IMR-90 (cell line): ENCODE results near the gene FAM193B. TPM values are rescaled to one million over a fixed set of nuclear protein-coding genes. Genes with fewer than 3 reads are reported as not detected.

ENCODE experiments used
- ATAC-seq: fragments of 200-7000 bp; cut with Tn5 transposase; 2 replicates; pipeline ENCODE4 v1.9.1; 2020; ENCODE audit warnings: low read depth, mild to moderate bottlenecking, moderate library complexity
- BruUV-seq: library from RNA; stranded (reverse); fragments of 400-500 nt; replicated peaks from 2 replicates; lab custom pipeline; 2021; lab: Mats Ljungman, UMichigan
- CTCF ChIA-PET: fragments of 300-600 bp; formaldehyde crosslinking; extraction: SDS; loops from one replicate; lab custom pipeline; 2021; ENCODE audit warnings: antibody characterized with exemption; lab: Yijun Ruan, JAX
- POLR2A ChIA-PET: fragments of 300-600 bp; sonication (Branson Sonifier 250); formaldehyde crosslinking; loops from one replicate; lab custom pipeline; 2022; ENCODE audit warnings: antibody characterized with exemption; ENCODE audit not compliant: unreplicated experiment; lab: Charles Lee
- DNase-seq: peaks from one replicate; pipeline ENCODE4 v3.0.0; 2013
- H2AFZ ChIP-seq: replicated peaks from 2 replicates; pipeline ENCODE3; 2013; ENCODE audit warnings: low read length, mild to moderate bottlenecking; ENCODE audit not compliant: poor library complexity
- H2AK5ac ChIP-seq: 2 replicates; pipeline ENCODE4 v1.6.1; 2013; ENCODE audit warnings: low read depth, low read length, inconsistent platforms
- H2AK9ac ChIP-seq: replicated peaks from 2 replicates; pipeline ENCODE3; 2013; ENCODE audit warnings: mild to moderate bottlenecking, low read depth, low read length, moderate library complexity; ENCODE audit not compliant: poor library complexity
- H2BK120ac ChIP-seq: 2 replicates; pipeline ENCODE4 v1.6.1; 2013; ENCODE audit warnings: low read depth, low read length, inconsistent platforms
- H2BK15ac ChIP-seq: 3 replicates; pipeline ENCODE4 v1.6.1; 2013; ENCODE audit warnings: low read depth, low read length, inconsistent platforms
- H2BK20ac ChIP-seq: 2 replicates; pipeline ENCODE4 v1.6.1; 2013; ENCODE audit warnings: low read depth, mild to moderate bottlenecking, inconsistent platforms, low read length, moderate library complexity
- H2BK5ac ChIP-seq: 2 replicates; pipeline ENCODE4 v1.6.1; 2013; ENCODE audit warnings: mild to moderate bottlenecking, low read depth, low read length, inconsistent platforms; ENCODE audit not compliant: poor library complexity, severe bottlenecking
- H3K14ac ChIP-seq: replicated peaks from 2 replicates; pipeline ENCODE4 v1.6.1; 2013; ENCODE audit warnings: low read depth, low read length, inconsistent platforms
- H3K18ac ChIP-seq: 2 replicates; pipeline ENCODE4 v1.6.1; 2013; ENCODE audit warnings: low read depth, low read length, control low read depth
- H3K23ac ChIP-seq: 2 replicates; pipeline ENCODE4 v1.6.1; 2013; ENCODE audit warnings: low read depth, low read length, inconsistent platforms
- H3K27ac ChIP-seq: 2 replicates; pipeline ENCODE4 v1.5.1; 2013; ENCODE audit warnings: mild to moderate bottlenecking, control low read depth, low read length; ENCODE audit not compliant: insufficient read depth
- H3K27me3 ChIP-seq: 2 replicates; pipeline ENCODE4 v1.6.1; 2013; ENCODE audit warnings: low read length; ENCODE audit not compliant: control insufficient read depth, insufficient read depth
- H3K36me3 ChIP-seq: 2 replicates; pipeline ENCODE4 v1.6.1; 2013; ENCODE audit warnings: low read length, mixed read lengths; ENCODE audit not compliant: control insufficient read depth, insufficient read depth
- H3K4ac ChIP-seq: 2 replicates; pipeline ENCODE4 v1.6.1; 2013; ENCODE audit warnings: low read depth, low read length, inconsistent platforms
- H3K4me1 ChIP-seq: 2 replicates; pipeline ENCODE4 v1.6.1; 2013; ENCODE audit warnings: low read length, mixed read lengths; ENCODE audit not compliant: control insufficient read depth, insufficient read depth
- H3K4me2 ChIP-seq: 2 replicates; pipeline ENCODE4 v1.6.1; 2013; ENCODE audit warnings: low read depth, mild to moderate bottlenecking, control low read depth, low read length, moderate library complexity
- H3K4me3 ChIP-seq: 2 replicates; pipeline ENCODE4 v1.5.1; 2013; ENCODE audit warnings: low read depth, mild to moderate bottlenecking, control low read depth, low read length, moderate library complexity; ENCODE audit not compliant: insufficient read depth
- H3K56ac ChIP-seq: 2 replicates; pipeline ENCODE4 v1.6.1; 2013; ENCODE audit warnings: low read length, inconsistent platforms; ENCODE audit not compliant: insufficient read depth; ENCODE audit errors: extremely low read depth
- H3K79me1 ChIP-seq, 2 experiments: 2 replicates each; pipeline ENCODE4 v1.6.1; 2013; ENCODE audit warnings: low read length in 2 of 2, inconsistent platforms in 1 of 2, low read depth in 1 of 2
- H3K9ac ChIP-seq: 2 replicates; pipeline ENCODE4 v1.6.1; 2013; ENCODE audit warnings: low read depth, low read length, control low read depth
- H3K9me1 ChIP-seq: 2 replicates; pipeline ENCODE4 v1.6.1; 2013; ENCODE audit warnings: low read length, inconsistent platforms; ENCODE audit not compliant: insufficient read depth
- H3K9me3 ChIP-seq: 2 replicates; pipeline ENCODE4 v1.6.1; 2013; ENCODE audit warnings: low read length; ENCODE audit not compliant: control insufficient read depth, insufficient read depth
- H4K20me1 ChIP-seq: 2 replicates; pipeline ENCODE4 v1.6.1; 2013; ENCODE audit warnings: low read length, inconsistent platforms; ENCODE audit not compliant: insufficient read depth
- H4K5ac ChIP-seq: 2 replicates; pipeline ENCODE4 v1.6.1; 2013; ENCODE audit warnings: mild to moderate bottlenecking, low read depth, low read length, control low read depth
- H4K8ac ChIP-seq, 2 experiments: 2 replicates each; pipeline ENCODE4 v1.6.1; 2013; ENCODE audit warnings: low read depth in 2 of 2, low read length in 2 of 2, control low read depth in 1 of 2, inconsistent platforms in 1 of 2
- H4K91ac ChIP-seq: 2 replicates; pipeline ENCODE4 v1.6.1; 2013; ENCODE audit warnings: low read depth, low read length, inconsistent platforms; ENCODE audit not compliant: insufficient read depth
- BHLHE40 ChIP-seq: fragments of 150-350 bp; IDR thresholded peaks from 2 replicates; pipeline ENCODE4 v1.6.1; 2016; ENCODE audit warnings: mild to moderate bottlenecking, low read depth, low read length
- CEBPB ChIP-seq: IDR thresholded peaks from 2 replicates; pipeline ENCODE4 v1.6.1; 2012; ENCODE audit warnings: low read depth, low read length, improper control_type of control experiment
- CHD1 ChIP-seq: IDR thresholded peaks from 2 replicates; pipeline ENCODE4 v1.6.1; 2012; ENCODE audit warnings: low read depth, low read length, improper control_type of control experiment
- CTCF ChIP-seq: conservative IDR thresholded peaks from 2 replicates; pipeline ENCODE4 v1.5.1; 2012; ENCODE audit warnings: mild to moderate bottlenecking, low read depth, low read length, improper control_type of control experiment
- ELK1 ChIP-seq: fragments of 150-350 bp; IDR thresholded peaks from 2 replicates; pipeline ENCODE4 v1.6.1; 2016; ENCODE audit warnings: low read depth, mild to moderate bottlenecking, low read length, moderate library complexity, borderline replicate concordance
- FOS ChIP-seq: fragments of 150-350 bp; IDR thresholded peaks from 2 replicates; pipeline ENCODE4 v1.6.1; 2016; ENCODE audit warnings: low read depth, low read length
- MAFK ChIP-seq: IDR thresholded peaks from 2 replicates; pipeline ENCODE4 v1.6.1; 2012; ENCODE audit warnings: low read depth, low read length, improper control_type of control experiment
- MAZ ChIP-seq: IDR thresholded peaks from 2 replicates; pipeline ENCODE4 v1.6.1; 2012; ENCODE audit warnings: low read depth, mild to moderate bottlenecking, low read length, improper control_type of control experiment, moderate library complexity, borderline replicate concordance
- MXI1 ChIP-seq: IDR thresholded peaks from 2 replicates; pipeline ENCODE4 v1.6.1; 2012; ENCODE audit warnings: low read depth, mild to moderate bottlenecking, low read length, moderate library complexity, borderline replicate concordance
- POLR2A ChIP-seq: IDR thresholded peaks from 2 replicates; pipeline ENCODE4 v1.6.1; 2012; ENCODE audit warnings: mild to moderate bottlenecking, low read depth, low read length
- RFX5 ChIP-seq: IDR thresholded peaks from 2 replicates; pipeline ENCODE4 v1.8.0; 2012; ENCODE audit warnings: low read depth, mild to moderate bottlenecking, low read length, moderate library complexity
- USF2 ChIP-seq: fragments of 150-350 bp; IDR thresholded peaks from 2 replicates; pipeline ENCODE4 v1.6.1; 2017; ENCODE audit warnings: mild to moderate bottlenecking, antibody characterized with exemption, low read length, low read depth
- WGBS, 2 experiments: methylation state at CpG; one replicate each; pipeline versions ENCODE4 v1.1.5 to v1.1.7; 2013; ENCODE audit warnings: missing lambda C conversion rate in 2 of 2; ENCODE audit not compliant: insufficient read length in 1 of 2; ENCODE audit errors: extremely low coverage in 2 of 2; 5-methylcytosine and 5-hydroxymethylcytosine counted together
- dilution Hi-C: fragments of 300-500 bp; cut with HindIII; formaldehyde crosslinking; loops from one replicate; pipeline ENCODE4 v1.14.3; 2018; ENCODE audit warnings: low sequenced_read_pairs; ENCODE audit not compliant: unreplicated experiment
- in situ Hi-C: fragments of 300-500 bp; cut with MboI; formaldehyde crosslinking; loops from 3 replicates; pipeline ENCODE4 v1.14.3; 2019; ENCODE audit warnings: low sequenced_read_pairs, inconsistent platforms, mixed read lengths
- intact Hi-C: fragments of 100-400 bp; cut with micrococcal nuclease; formaldehyde crosslinking; loops from 2 replicates; pipeline ENCODE4 v1.10.0; 2022
- polyA plus RNA-seq, 3 experiments: library from polyadenylated mRNA; depleted of rRNA; stranded (reverse); fragments of >200 nt; gene quantifications; 2 replicates each; pipeline ENCODE4 v1.2.3, GENCODE V29; 2012; ENCODE audit warnings: low replicate concordance in 1 of 3
- total RNA-seq: library from RNA; depleted of rRNA; stranded (reverse); fragments of >200 nt; gene quantifications from 2 replicates; pipeline ENCODE4 v1.2.3, GENCODE V29; 2012

The FAM193B gene
- total and polyA plus RNA-seq, 2 of the 4 experiments (the other 2 are of a cell fraction), result 9.5 to 52.2 TPM

GRCh38 chr5:177472460-177473442, 81.6 kb downstream of the FAM193B start:
- Histone ChIP-seq H4K20me1 (peaks cover 55% of the 10 kb centered on the region), H3K4me2 (peak overlapping the region; percentile 75), H3K4ac (peak overlapping the region; percentile 91), H3K4me3 (peak overlapping the region; percentile 97), H2BK15ac (no peak overlapping the region), H2BK20ac (no peak overlapping the region), H3K36me3 (peaks cover 23% of the 10 kb centered on the region), H3K14ac (peak overlapping the region; percentile 72; the same call in 1 of the 2 replicates), H3K23ac (peak overlapping the region; percentile 69; the same call in 1 of the 2 replicates), H3K9me1 (peaks cover 43% of the 10 kb centered on the region), H4K8ac (peak overlapping the region in 1 of 2 experiments; percentile 16; a peak in 2 of 4 replicates), H3K9me3 (no peaks in the 10 kb centered on the region), H3K9ac (peak overlapping the region; percentile 94), H3K79me1 (peaks cover 13 to 49% of the 10 kb centered on the region in 2 experiments; a peak in 3 of 4 replicates), H2BK120ac (no peak overlapping the region; the same call in 1 of the 2 replicates), H2AFZ (peak overlapping the region; percentile 85), H3K4me1 (peaks cover 47% of the 10 kb centered on the region), H3K56ac (peak overlapping the region; percentile 32), H3K27ac (peak overlapping the region; percentile 93), H3K27me3 (no peaks in the 10 kb centered on the region), H4K91ac (peak overlapping the region; percentile 80), H4K5ac (peak overlapping the region; percentile 53; the same call in 1 of the 2 replicates), H2BK5ac (peak overlapping the region; percentile 93), H2AK9ac (peak overlapping the region; percentile 99), H2AK5ac (peak overlapping the region; percentile 91), H3K18ac (peak overlapping the region; percentile 80; the same call in 1 of the 2 replicates)
- intact Hi-C loops (loop anchor here (2.0 kb wide), 1 partner anchor 24 kb away; the partner anchor contains the start of gene PDLIM7), dilution Hi-C loops (no loop called here), in situ Hi-C loops (no loop called here)
- no TSS peak for BruUV-seq
- ATAC-seq, result peak; percentile 18
- ChIA-PET CTCF (no interaction called here), POLR2A (interaction anchor here (1.9 kb wide), 1 partner anchor 23 kb away, joined by 11 read pairs; no protein-coding TSS in a partner anchor)
- 0% methylated on average over 19 of the region's 93 CpGs; no CpG with 5 or more reads in 1 of the 2 experiments for WGBS, 2 experiments
- no peak for DNase-seq
- TF ChIP-seq MAFK, result no peak
- no peak for TF ChIP-seq CEBPB
- TF ChIP-seq CTCF, result no peak
- no peak for TF ChIP-seq FOS
- TF ChIP-seq CHD1, result no peak
- TF ChIP-seq MAZ, result peak; percentile 47; the same call in 1 of the 2 replicates
- TF ChIP-seq MXI1, result peak; percentile 6; the same call in 1 of the 2 replicates
- 0 out of 2 replicates have a peak, but pooled peaks have one; percentile 51 for TF ChIP-seq POLR2A
- TF ChIP-seq BHLHE40, result no peak
- TF ChIP-seq ELK1, result no peak
- no peak for TF ChIP-seq USF2
- TF ChIP-seq RFX5, result no peak
